Effector CD8-positive, alpha-beta T cell (primary cell): ENCODE results near the gene SSU72.
"Not testable (repeated sequence)": the region's sequence is repeated elsewhere in the genome, so short reads cannot be mapped to it uniquely, and the experiment has no call there.

Source experiments
- DNase-seq: peaks from one replicate; lab custom pipeline; 2025; lab: John Stamatoyannopoulos, UW

SSU72 gene

GRCh38 chr1:1505366-1505798 lies 69.3 kb downstream of the SSU72 start:
- not testable (repeated sequence) for DNase-seq

- peak; percentile 54 for DNase-seq
Measured at GRCh38 chr1:1504777-1505365, 69.8 kb downstream of the SSU72 start.

- not testable (repeated sequence) for DNase-seq
Measured at GRCh38 chr1:1495461-1495975, 79.1 kb downstream of the SSU72 start.

- not testable (repeated sequence) for DNase-seq
Measured at GRCh38 chr1:1494311-1494710, 80.4 kb downstream of the SSU72 start.
